ENCODE data around the gene UGT1A8. TPM values are rescaled to one million over a fixed set of nuclear protein-coding genes. Genes with fewer than 3 reads are reported as not detected.

UGT1A8 gene
- total and polyA plus RNA-seq, 2 of the 4 experiments (the other 2 are of a cell fraction) = not detected

- dilution Hi-C loops (cut with HindIII; ENCODE audit: low sequenced_read_pairs, unreplicated experiment) (no loop called here), in situ Hi-C loops (cut with MboI; ENCODE audit: low sequenced_read_pairs) (no loop called here), intact Hi-C loops (cut with micrococcal nuclease) (no loop called here)
- no peak for DNase-seq
- Histone ChIP-seq H4K91ac (ENCODE audit: insufficient read depth, low read depth, low read length) (no peak overlapping the region), H2BK5ac (ENCODE audit: low read depth, low read length, poor library complexity, severe bottlenecking) (no peak overlapping the region), H3K4me2 (ENCODE audit: low read depth, low read length) (no peak overlapping the region), H2AFZ (replicated peaks; ENCODE audit: low read length, poor library complexity) (no peak overlapping the region), H3K14ac (replicated peaks; ENCODE audit: low read depth, low read length) (no peak overlapping the region), H3K9ac (ENCODE audit: low read depth, low read length) (no peak overlapping the region), H3K36me3 (ENCODE audit: control insufficient read depth, insufficient read depth, low read length) (no peaks in the 10 kb centered on the region), H2BK20ac (ENCODE audit: low read depth, low read length) (no peak overlapping the region), H3K4me1 (ENCODE audit: control insufficient read depth, insufficient read depth, low read length) (no peaks in the 10 kb centered on the region), H4K20me1 (ENCODE audit: insufficient read depth, low read length) (no peaks in the 10 kb centered on the region), H3K56ac (ENCODE audit: extremely low read depth, insufficient read depth, low read length) (no peak overlapping the region), H2BK120ac (ENCODE audit: low read depth, low read length) (no peak overlapping the region), H3K4me3 (ENCODE audit: insufficient read depth, low read depth, low read length) (no peak overlapping the region), H3K23ac (ENCODE audit: low read depth, low read length) (no peak overlapping the region), H3K9me1 (ENCODE audit: insufficient read depth, low read length) (no peaks in the 10 kb centered on the region), H4K5ac (ENCODE audit: low read depth, low read length) (no peak overlapping the region), H3K27me3 (ENCODE audit: control insufficient read depth, insufficient read depth, low read length) (peaks cover 3% of the 10 kb centered on the region; the same call in 1 of the 2 replicates), H2AK5ac (ENCODE audit: low read depth, low read length) (no peak overlapping the region), H3K27ac (ENCODE audit: insufficient read depth, low read length) (no peak overlapping the region), H3K9me3 (ENCODE audit: control insufficient read depth, insufficient read depth, low read length) (no peaks in the 10 kb centered on the region), H3K4ac (ENCODE audit: low read depth, low read length) (no peak overlapping the region), H4K8ac (ENCODE audit: low read depth in 2 of 2, low read length in 2 of 2) (no peak overlapping the region), H3K79me1 (ENCODE audit: low read depth in 1 of 2, low read length in 2 of 2) (no peaks in the 10 kb centered on the region), H2BK15ac (ENCODE audit: low read depth, low read length) (no peak overlapping the region), H2AK9ac (replicated peaks; ENCODE audit: low read depth, low read length, poor library complexity) (no peak overlapping the region), H3K18ac (ENCODE audit: low read depth, low read length) (no peak overlapping the region)
- no peak for ATAC-seq (ENCODE audit: low read depth)
- no TSS peak for BruUV-seq (replicated peaks)
- WGBS, 2 experiments (ENCODE audit: extremely low coverage in 2 of 2, insufficient read length in 1 of 2) = no CpG with 5 or more reads among the region's 4 CpGs
- TF ChIP-seq MXI1 (IDR thresholded peaks at IDR 0.05; ENCODE audit: borderline replicate concordance, low read depth, low read length) = no peak
- no peak for TF ChIP-seq RFX5 (IDR thresholded peaks at IDR 0.05; ENCODE audit: low read depth, low read length)
- TF ChIP-seq ELK1 (IDR thresholded peaks at IDR 0.05; ENCODE audit: borderline replicate concordance, low read depth, low read length) = no peak
- no peak for TF ChIP-seq MAZ (IDR thresholded peaks at IDR 0.05; ENCODE audit: borderline replicate concordance, low read depth, low read length)
- no peak for TF ChIP-seq BHLHE40 (IDR thresholded peaks at IDR 0.05; ENCODE audit: low read depth, low read length)
- no peak for TF ChIP-seq NFE2L2 (IDR thresholded peaks at IDR 0.05; ENCODE audit: low read depth, low read length)
- no peak for TF ChIP-seq MAFK (IDR thresholded peaks at IDR 0.05; ENCODE audit: low read depth, low read length)
- no peak for TF ChIP-seq CHD1 (IDR thresholded peaks at IDR 0.05; ENCODE audit: low read depth, low read length)
- no peak for TF ChIP-seq RAD21 (IDR thresholded peaks at IDR 0.05; ENCODE audit: low read length)
- no peak for TF ChIP-seq CTCF (conservative IDR thresholded peaks at IDR 0.05; ENCODE audit: low read depth, low read length)
- no peak for TF ChIP-seq SMC3 (IDR thresholded peaks at IDR 0.05; ENCODE audit: low read depth, low read length)
- TF ChIP-seq POLR2A (IDR thresholded peaks at IDR 0.05; ENCODE audit: low read depth, low read length) = no peak
- no peak for TF ChIP-seq USF2 (IDR thresholded peaks at IDR 0.05; ENCODE audit: low read depth, low read length)
- TF ChIP-seq RCOR1 (IDR thresholded peaks at IDR 0.05; ENCODE audit: insufficient replicate concordance, low read length) = no peak
- ChIA-PET POLR2A (ENCODE audit: unreplicated experiment) (no interaction called here), CTCF (no interaction called here)
Measured at GRCh38 chr2:233572468-233572867, 45.0 kb upstream of the UGT1A8 start.

All from IMR-90 (cell line).